ENCODE data around the gene SMIM44. TPM values are rescaled to one million over a fixed set of nuclear protein-coding genes. Genes with fewer than 3 reads are reported as not detected.
A peak's percentile ranks its signal among the peaks of the same experiment; 100 is the strongest.

The SMIM44 gene
- total RNA-seq, 1 donor from 2014 or later = not detected

DNA sequence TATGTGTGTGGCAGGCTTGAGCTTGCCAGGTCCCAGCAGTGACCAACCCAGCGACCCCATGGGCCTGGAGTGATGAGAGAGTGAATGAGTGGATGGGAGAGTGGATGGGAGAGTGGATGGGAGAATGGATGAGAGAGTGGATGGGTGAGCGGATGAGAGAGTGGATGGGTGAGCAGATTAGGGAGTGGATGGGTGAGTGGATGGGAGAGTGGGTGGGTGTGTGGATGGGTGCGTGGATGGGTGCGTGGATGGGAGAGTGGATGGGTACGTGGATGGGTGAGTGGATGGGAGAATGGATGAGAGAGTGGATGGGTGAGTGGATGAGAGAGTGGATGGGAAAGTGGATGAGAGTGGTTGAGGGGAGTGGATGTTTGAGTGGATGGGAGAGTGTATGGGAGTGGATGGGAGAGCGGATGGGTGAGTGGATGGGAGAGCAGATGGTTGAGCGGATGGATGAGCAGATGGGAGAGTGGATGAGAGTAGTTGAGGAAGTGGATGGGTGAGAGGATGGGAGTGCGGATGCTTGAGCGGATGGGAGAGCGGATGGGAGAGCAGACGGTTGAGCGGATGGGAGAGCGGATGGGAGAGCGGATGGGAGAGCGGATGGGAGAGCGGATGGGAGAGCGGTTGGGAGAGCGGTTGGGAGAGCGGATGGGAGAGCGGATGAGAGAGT, 45.4 kb upstream of the SMIM44 start:
- no peak for DNase-seq
- H3K4me3 Mint-ChIP-seq (ENCODE audit: unreplicated experiment) = no peak overlapping the region
- H3K36me3 Mint-ChIP-seq (ENCODE audit: unreplicated experiment) = peaks cover 5% of the 10 kb centered on the region
- H3K27ac Mint-ChIP-seq (ENCODE audit: unreplicated experiment) = no peak overlapping the region
- TF ChIP-seq, protein P1, sequence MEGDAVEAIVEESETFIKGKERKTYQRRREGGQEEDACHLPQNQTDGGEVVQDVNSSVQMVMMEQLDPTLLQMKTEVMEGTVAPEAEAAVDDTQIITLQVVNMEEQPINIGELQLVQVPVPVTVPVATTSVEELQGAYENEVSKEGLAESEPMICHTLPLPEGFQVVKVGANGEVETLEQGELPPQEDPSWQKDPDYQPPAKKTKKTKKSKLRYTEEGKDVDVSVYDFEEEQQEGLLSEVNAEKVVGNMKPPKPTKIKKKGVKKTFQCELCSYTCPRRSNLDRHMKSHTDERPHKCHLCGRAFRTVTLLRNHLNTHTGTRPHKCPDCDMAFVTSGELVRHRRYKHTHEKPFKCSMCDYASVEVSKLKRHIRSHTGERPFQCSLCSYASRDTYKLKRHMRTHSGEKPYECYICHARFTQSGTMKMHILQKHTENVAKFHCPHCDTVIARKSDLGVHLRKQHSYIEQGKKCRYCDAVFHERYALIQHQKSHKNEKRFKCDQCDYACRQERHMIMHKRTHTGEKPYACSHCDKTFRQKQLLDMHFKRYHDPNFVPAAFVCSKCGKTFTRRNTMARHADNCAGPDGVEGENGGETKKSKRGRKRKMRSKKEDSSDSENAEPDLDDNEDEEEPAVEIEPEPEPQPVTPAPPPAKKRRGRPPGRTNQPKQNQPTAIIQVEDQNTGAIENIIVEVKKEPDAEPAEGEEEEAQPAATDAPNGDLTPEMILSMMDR (IDR thresholded peaks at IDR 0.05; ENCODE audit: partially characterized antibody, unreplicated experiment) = no peak
- peaks cover 6% of the 10 kb centered on the region for H3K9me3 Mint-ChIP-seq (ENCODE audit: unreplicated experiment)
- H3K4me1 Mint-ChIP-seq (ENCODE audit: low read depth, unreplicated experiment) = peaks cover 9% of the 10 kb centered on the region
- H3K27me3 Mint-ChIP-seq (ENCODE audit: unreplicated experiment) = peaks cover 4% of the 10 kb centered on the region

DNA sequence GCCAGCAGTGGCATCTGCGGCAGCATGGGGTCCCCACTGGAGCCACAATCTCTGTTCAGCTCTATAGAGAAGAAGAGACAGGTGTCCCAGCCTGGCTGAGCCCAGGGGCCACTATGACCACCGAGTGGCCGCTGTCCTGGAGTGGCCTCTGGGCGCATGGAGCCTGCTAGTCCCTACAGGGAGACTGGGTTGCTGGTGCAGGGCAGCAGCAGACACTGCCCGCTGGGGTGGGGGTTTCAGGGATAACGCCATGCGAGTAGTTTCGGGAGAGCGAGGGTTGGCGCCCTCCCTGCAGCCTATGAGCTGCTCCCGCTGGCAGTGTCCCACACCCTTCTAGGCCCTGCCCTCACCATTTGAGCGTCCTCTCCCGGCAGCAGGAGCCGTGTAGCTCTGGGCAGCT, 44.8 kb upstream of the SMIM44 start:
- H3K4me3 Mint-ChIP-seq (ENCODE audit: unreplicated experiment) = no peak overlapping the region
- peaks cover 5% of the 10 kb centered on the region for H3K36me3 Mint-ChIP-seq (ENCODE audit: unreplicated experiment)
- H3K4me1 Mint-ChIP-seq (ENCODE audit: low read depth, unreplicated experiment) = peaks cover 9% of the 10 kb centered on the region
- DNase-seq = no peak
- no peak overlapping the region for H3K27ac Mint-ChIP-seq (ENCODE audit: unreplicated experiment)
- H3K9me3 Mint-ChIP-seq (ENCODE audit: unreplicated experiment) = peaks cover 6% of the 10 kb centered on the region
- TF ChIP-seq, protein P1 (IDR thresholded peaks at IDR 0.05; ENCODE audit: partially characterized antibody, unreplicated experiment) = no peak
- peaks cover 4% of the 10 kb centered on the region for H3K27me3 Mint-ChIP-seq (ENCODE audit: unreplicated experiment)

DNA sequence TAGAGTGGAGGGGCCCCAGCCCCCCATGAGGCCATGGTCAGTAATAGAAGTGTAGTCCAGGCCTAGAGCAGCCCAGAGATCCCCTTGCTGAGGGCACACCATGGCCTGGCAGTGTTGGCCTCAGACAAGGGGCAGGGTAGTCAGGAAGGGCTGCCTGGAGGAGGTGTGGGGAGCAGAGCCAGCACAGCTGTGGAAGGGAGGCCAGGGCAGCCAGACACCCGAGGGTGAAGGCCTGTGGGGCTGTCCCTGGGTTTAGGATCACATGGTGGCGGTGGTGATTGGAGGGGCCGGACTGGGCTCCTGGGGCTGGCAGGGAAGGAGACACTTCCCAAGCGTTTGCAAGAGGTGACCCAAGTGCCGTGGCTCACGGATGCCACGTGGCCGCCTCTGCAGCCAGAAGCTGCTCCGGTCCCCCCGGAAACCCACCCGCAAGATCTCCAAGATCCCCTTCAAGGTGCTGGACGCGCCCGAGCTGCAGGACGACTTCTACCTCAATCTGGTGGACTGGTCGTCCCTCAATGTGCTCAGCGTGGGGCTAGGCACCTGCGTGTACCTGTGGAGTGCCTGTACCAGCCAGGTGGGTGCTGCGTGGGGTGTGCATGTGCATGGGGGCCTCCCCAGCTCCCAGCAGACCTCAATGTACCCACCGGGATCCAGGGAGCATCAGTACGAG, 44.1 kb upstream of the SMIM44 start:
- H3K9me3 Mint-ChIP-seq (ENCODE audit: unreplicated experiment) = peaks cover 6% of the 10 kb centered on the region
- DNase-seq = no peak
- TF ChIP-seq, protein P1 (IDR thresholded peaks at IDR 0.05; ENCODE audit: partially characterized antibody, unreplicated experiment) = no peak
- peaks cover 4% of the 10 kb centered on the region for H3K27me3 Mint-ChIP-seq (ENCODE audit: unreplicated experiment)
- H3K27ac Mint-ChIP-seq (ENCODE audit: unreplicated experiment) = no peak overlapping the region
- peaks cover 9% of the 10 kb centered on the region for H3K4me1 Mint-ChIP-seq (ENCODE audit: low read depth, unreplicated experiment)
- peaks cover 5% of the 10 kb centered on the region for H3K36me3 Mint-ChIP-seq (ENCODE audit: unreplicated experiment)
- no peak overlapping the region for H3K4me3 Mint-ChIP-seq (ENCODE audit: unreplicated experiment)

DNA sequence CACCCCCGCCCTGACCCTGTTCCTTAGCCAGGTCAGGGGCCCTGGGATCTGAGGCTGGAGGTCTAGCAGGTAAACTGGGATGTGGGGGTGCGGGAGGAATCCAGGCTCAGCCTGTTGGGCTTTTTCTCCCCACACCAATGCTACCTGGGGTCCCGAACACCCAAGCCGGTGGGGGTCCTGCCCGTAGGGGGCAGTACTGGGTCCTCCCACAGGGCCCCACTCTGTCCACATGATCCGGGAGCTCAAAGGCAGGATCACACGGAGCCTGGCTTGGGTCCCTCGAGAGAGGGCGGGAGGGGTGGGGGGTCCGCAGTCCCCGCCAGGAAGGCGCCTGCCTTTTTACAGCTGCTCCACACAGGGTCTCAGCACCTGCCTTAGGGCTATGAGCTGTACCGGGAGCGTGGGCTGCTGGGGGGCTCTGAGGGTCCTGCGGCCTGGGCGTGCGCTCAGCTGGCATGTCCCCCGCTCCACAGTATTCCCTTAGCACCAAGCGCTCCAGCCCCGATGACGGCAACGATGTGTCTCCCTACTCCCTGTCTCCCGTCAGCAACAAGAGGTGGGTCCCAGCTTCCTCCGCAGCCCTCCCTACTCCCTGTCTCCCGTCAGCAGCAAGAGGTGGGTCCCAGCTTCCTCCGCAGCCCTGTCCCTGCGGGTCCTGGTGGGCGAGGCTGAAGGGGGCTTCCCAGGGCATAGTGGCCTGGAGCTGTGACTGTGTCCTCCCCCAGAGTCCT, 43.4 kb upstream of the SMIM44 start:
- H3K36me3 Mint-ChIP-seq (ENCODE audit: unreplicated experiment) = peaks cover 5% of the 10 kb centered on the region
- peaks cover 8% of the 10 kb centered on the region for H3K9me3 Mint-ChIP-seq (ENCODE audit: unreplicated experiment)
- peaks cover 8% of the 10 kb centered on the region for H3K27me3 Mint-ChIP-seq (ENCODE audit: unreplicated experiment)
- TF ChIP-seq, protein P1 (IDR thresholded peaks at IDR 0.05; ENCODE audit: partially characterized antibody, unreplicated experiment) = peak; percentile 25
- DNase-seq = no peak
- H3K4me1 Mint-ChIP-seq (ENCODE audit: low read depth, unreplicated experiment) = peaks cover 9% of the 10 kb centered on the region
- no peak overlapping the region for H3K27ac Mint-ChIP-seq (ENCODE audit: unreplicated experiment)
- no peak overlapping the region for H3K4me3 Mint-ChIP-seq (ENCODE audit: unreplicated experiment)
